SW480 (cell line): Measurements from ENCODE around the gene NUFIP1.
"Not testable (repeated sequence)": the region's sequence is repeated elsewhere in the genome, so short reads cannot be mapped to it uniquely, and the experiment has no call there.

Experiments
- DNase-seq: peaks from one replicate; pipeline ENCODE4 v3.0.0-alpha.2; 2016; ENCODE audit warnings: low spot score

The NUFIP1 gene

GRCh38 chr13:44919104-44919804 lies 70.0 kb downstream of the NUFIP1 start:
- DNase-seq: no peak

GRCh38 chr13:44918326-44919103 lies 70.8 kb downstream of the NUFIP1 start:
- peak; percentile 95 for DNase-seq

- peak; percentile 94 for DNase-seq
These were observed 71.5 kb downstream of the NUFIP1 start for GRCh38 chr13:44917589-44918325.

- DNase-seq: no peak
These were observed 76.8 kb downstream of the NUFIP1 start for GRCh38 chr13:44912278-44913016.

GRCh38 chr13:44908712-44909111 lies 80.6 kb downstream of the NUFIP1 start:
- no peak for DNase-seq

- DNase-seq: no peak
These were observed 81.0 kb downstream of the NUFIP1 start for GRCh38 chr13:44908266-44908665.

GRCh38 chr13:44906713-44907112 lies 82.6 kb downstream of the NUFIP1 start:
- DNase-seq: no peak

GRCh38 chr13:44906230-44906629 lies 83.0 kb downstream of the NUFIP1 start:
- no peak for DNase-seq

GRCh38 chr13:44905556-44905955 lies 83.7 kb downstream of the NUFIP1 start:
- DNase-seq: no peak

GRCh38 chr13:44904967-44905366 lies 84.3 kb downstream of the NUFIP1 start:
- DNase-seq: no peak

- DNase-seq: no peak
These were observed 85.7 kb downstream of the NUFIP1 start for GRCh38 chr13:44903574-44903985.

- no peak for DNase-seq
These were observed 86.5 kb downstream of the NUFIP1 start for GRCh38 chr13:44902738-44903137.

- no peak for DNase-seq
These were observed 89.3 kb downstream of the NUFIP1 start for GRCh38 chr13:44899967-44900366.

- DNase-seq: not testable (repeated sequence)
These were observed 91.0 kb downstream of the NUFIP1 start for GRCh38 chr13:44898308-44898707.

GRCh38 chr13:44895953-44896335 lies 93.3 kb downstream of the NUFIP1 start:
- DNase-seq: no peak

- DNase-seq: no peak
These were observed 93.9 kb downstream of the NUFIP1 start for GRCh38 chr13:44895264-44895952.

GRCh38 chr13:44894001-44894770 lies 95.1 kb downstream of the NUFIP1 start:
- no peak for DNase-seq
